Glutamatergic neuron (in vitro differentiated cells): Measurements from ENCODE around the gene NR2F1-AS1. TPM values are rescaled to one million over a fixed set of nuclear protein-coding genes. Genes with fewer than 3 reads are reported as not detected.

Experiments used
- DNase-seq: peaks from one replicate; pipeline ENCODE4 v3.0.0; 2022
- H3K27ac Mint-ChIP-seq: one replicate; pipeline ENCODE4 v1.8.0; 2020; ENCODE audit warnings: mild to moderate bottlenecking, mixed read lengths, inconsistent platforms; ENCODE audit not compliant: unreplicated experiment
- H3K27me3 Mint-ChIP-seq: one replicate; pipeline ENCODE4 v1.8.0; 2020; ENCODE audit warnings: mild to moderate bottlenecking, moderate library complexity, mixed read lengths, inconsistent platforms; ENCODE audit not compliant: unreplicated experiment
- H3K36me3 Mint-ChIP-seq: one replicate; pipeline ENCODE4 v1.8.0; 2020; ENCODE audit warnings: mild to moderate bottlenecking, mixed read lengths, inconsistent platforms; ENCODE audit not compliant: unreplicated experiment
- H3K4me1 Mint-ChIP-seq: one replicate; pipeline ENCODE4 v1.8.0; 2020; ENCODE audit warnings: mild to moderate bottlenecking, low read depth, mixed read lengths, inconsistent platforms; ENCODE audit not compliant: unreplicated experiment
- H3K4me3 Mint-ChIP-seq: one replicate; pipeline ENCODE4 v1.8.0; 2020; ENCODE audit warnings: mild to moderate bottlenecking, mixed read lengths, inconsistent platforms; ENCODE audit not compliant: unreplicated experiment
- H3K9me3 Mint-ChIP-seq: one replicate; pipeline ENCODE4 v1.8.0; 2020; ENCODE audit warnings: mild to moderate bottlenecking, moderate library complexity, mixed read lengths, inconsistent platforms; ENCODE audit not compliant: unreplicated experiment
- CTCF ChIP-seq: fragments of 200-600 bp; sonication (generic); IDR thresholded peaks from one replicate; pipeline ENCODE4 v1.5.0; 2021; ENCODE audit not compliant: partially characterized antibody, unreplicated experiment
- total RNA-seq: library from RNA; stranded (reverse); fragmentation: NEBNext Ultra II Directional; extraction: Animal tissue kit (Norgen Biotek cat#: 25700); gene quantifications from one replicate; pipeline ENCODE4 v1.2.1, GENCODE V29; 2021; ENCODE audit not compliant: unreplicated experiment

Gene NR2F1-AS1
- total RNA-seq, 1 donor from 2014 or later: 0.39 TPM

GRCh38 chr5:93454896-93455295, 126.1 kb downstream of the NR2F1-AS1 start:
- no peaks in the 10 kb centered on the region for H3K4me1 Mint-ChIP-seq
- H3K9me3 Mint-ChIP-seq: peaks cover 2% of the 10 kb centered on the region
- DNase-seq: no peak
- H3K27me3 Mint-ChIP-seq: no peaks in the 10 kb centered on the region
- H3K36me3 Mint-ChIP-seq: peaks cover 5% of the 10 kb centered on the region
- H3K27ac Mint-ChIP-seq: no peak overlapping the region
- no peak for TF ChIP-seq CTCF
- no peak overlapping the region for H3K4me3 Mint-ChIP-seq

GRCh38 chr5:93452255-93452654, 128.8 kb downstream of the NR2F1-AS1 start:
- no peaks in the 10 kb centered on the region for H3K4me1 Mint-ChIP-seq
- TF ChIP-seq CTCF: no peak
- no peak overlapping the region for H3K27ac Mint-ChIP-seq
- no peaks in the 10 kb centered on the region for H3K9me3 Mint-ChIP-seq
- DNase-seq: no peak
- no peaks in the 10 kb centered on the region for H3K27me3 Mint-ChIP-seq
- H3K4me3 Mint-ChIP-seq: no peak overlapping the region
- no peaks in the 10 kb centered on the region for H3K36me3 Mint-ChIP-seq

- Mint-ChIP-seq H3K9me3 (no peaks in the 10 kb centered on the region), H3K4me3 (no peak overlapping the region), H3K4me1 (peaks cover 6% of the 10 kb centered on the region), H3K36me3 (no peaks in the 10 kb centered on the region), H3K27me3 (peaks cover 2% of the 10 kb centered on the region), H3K27ac (no peak overlapping the region)
- no peak for DNase-seq
- no peak for TF ChIP-seq CTCF
Measured at GRCh38 chr5:93438124-93438523, 142.9 kb downstream of the NR2F1-AS1 start.

- no peak for TF ChIP-seq CTCF
- Mint-ChIP-seq H3K9me3 (no peaks in the 10 kb centered on the region), H3K27ac (no peak overlapping the region), H3K4me1 (peaks cover 6% of the 10 kb centered on the region), H3K36me3 (no peaks in the 10 kb centered on the region), H3K27me3 (peaks cover 2% of the 10 kb centered on the region), H3K4me3 (no peak overlapping the region)
- DNase-seq: no peak
Measured at GRCh38 chr5:93436083-93436482, 144.9 kb downstream of the NR2F1-AS1 start.

- H3K4me3 Mint-ChIP-seq: no peak overlapping the region
- no peak for DNase-seq
- peaks cover 2% of the 10 kb centered on the region for H3K27me3 Mint-ChIP-seq
- no peak overlapping the region for H3K27ac Mint-ChIP-seq
- TF ChIP-seq CTCF: no peak
- no peaks in the 10 kb centered on the region for H3K9me3 Mint-ChIP-seq
- H3K36me3 Mint-ChIP-seq: no peaks in the 10 kb centered on the region
- peaks cover 10% of the 10 kb centered on the region for H3K4me1 Mint-ChIP-seq
Measured at GRCh38 chr5:93433422-93433821, 147.6 kb downstream of the NR2F1-AS1 start.
